Kidney glomerular epithelial cell (primary cell): Measurements from ENCODE around the gene FBN1.
A peak's percentile ranks its signal among the peaks of the same experiment; 100 is the strongest.

Source experiments
- DNase-seq: peaks from one replicate; lab custom pipeline; 2025; lab: John Stamatoyannopoulos, UW

Gene FBN1

GRCh38 chr15:48622237-48622636, 23.3 kb downstream of the FBN1 start:
- DNase-seq: no peak

- no peak for DNase-seq
Observed at GRCh38 chr15:48619446-48619845, 26.1 kb downstream of the FBN1 start.

GRCh38 chr15:48617619-48618018, 27.9 kb downstream of the FBN1 start:
- DNase-seq: no peak

DNA sequence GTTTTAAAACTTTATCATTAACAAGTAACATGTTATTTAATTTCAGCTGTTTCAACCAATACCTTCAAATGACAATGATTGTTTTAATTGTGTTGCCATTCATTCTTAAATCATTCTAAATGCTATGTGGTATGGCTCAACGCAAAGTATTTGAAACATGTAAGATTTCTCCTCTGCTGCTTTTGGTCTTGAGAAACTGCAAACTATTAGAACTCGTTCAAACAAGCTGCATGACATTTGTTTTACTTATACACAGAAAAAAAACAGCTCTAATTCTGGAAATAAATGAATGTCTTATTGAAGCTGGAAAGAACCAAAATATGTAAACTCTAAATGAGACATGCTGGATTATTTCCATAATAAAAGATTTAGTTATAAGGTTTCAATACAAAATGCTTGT, 29.3 kb downstream of the FBN1 start:
- DNase-seq: no peak

- no peak for DNase-seq
Observed at GRCh38 chr15:48614051-48614450, 31.5 kb downstream of the FBN1 start.

DNA sequence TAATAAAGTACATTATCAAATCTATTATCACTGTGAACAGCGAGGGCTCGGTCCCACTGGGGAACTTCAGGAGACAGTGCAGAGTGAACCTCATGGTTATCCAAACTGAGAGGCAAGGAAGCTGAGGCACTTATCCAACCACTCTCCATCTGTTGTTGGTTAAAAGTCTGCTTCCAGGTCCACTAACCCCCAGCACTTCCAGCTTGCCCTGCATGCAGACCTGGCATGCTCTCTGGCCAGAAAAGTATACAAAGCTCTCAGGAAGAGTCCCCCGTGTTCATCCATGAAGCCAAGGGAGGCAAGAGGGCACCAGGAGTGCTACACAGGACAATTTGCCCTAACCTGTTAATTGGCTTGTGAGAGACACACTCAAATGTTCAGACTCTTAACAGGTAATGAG, 36.0 kb downstream of the FBN1 start:
- no peak for DNase-seq

DNA sequence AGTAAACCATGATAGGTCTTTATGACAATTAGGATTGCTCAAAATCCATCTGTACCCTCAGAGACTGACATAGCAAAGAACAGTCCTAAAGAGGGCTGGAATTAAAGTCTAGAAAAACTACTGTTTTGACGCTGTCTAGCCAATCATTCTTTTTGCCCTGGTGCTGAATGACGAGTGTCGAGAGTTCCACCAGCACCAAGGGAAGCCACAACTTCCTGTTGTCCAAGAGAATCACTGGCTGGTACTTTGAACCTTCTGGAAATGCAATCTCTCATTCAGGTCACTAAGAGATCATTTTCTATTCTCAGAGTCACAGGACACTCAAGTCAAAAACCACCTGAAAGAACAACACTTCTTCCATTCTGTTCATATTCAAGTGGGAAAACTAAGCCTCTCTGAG, 37.7 kb downstream of the FBN1 start:
- no peak for DNase-seq

DNA sequence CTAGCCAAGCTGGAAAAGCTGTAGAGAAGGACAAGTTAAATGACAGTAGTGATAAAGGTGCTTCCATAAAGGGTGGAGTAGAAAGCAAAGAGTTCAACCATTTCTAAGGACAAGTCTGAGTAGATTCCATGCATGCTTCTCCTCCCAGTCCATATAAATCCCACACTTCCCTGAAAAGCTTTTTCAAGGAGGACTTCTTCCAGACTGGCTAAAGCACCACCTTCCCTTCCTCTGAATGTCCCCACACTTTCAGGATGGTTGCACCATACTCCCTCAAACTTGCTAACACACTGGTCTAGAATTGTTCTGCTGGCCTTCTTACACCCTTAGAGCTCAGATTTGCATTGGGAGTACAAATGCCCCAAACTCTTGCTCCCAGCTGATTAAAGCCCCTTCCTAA, 40.9 kb downstream of the FBN1 start:
- DNase-seq: no peak

- no peak for DNase-seq
Observed at GRCh38 chr15:48603922-48604321, 41.6 kb downstream of the FBN1 start.

GRCh38 chr15:48603123-48603500, 42.4 kb downstream of the FBN1 start:
- DNase-seq: no peak

DNA sequence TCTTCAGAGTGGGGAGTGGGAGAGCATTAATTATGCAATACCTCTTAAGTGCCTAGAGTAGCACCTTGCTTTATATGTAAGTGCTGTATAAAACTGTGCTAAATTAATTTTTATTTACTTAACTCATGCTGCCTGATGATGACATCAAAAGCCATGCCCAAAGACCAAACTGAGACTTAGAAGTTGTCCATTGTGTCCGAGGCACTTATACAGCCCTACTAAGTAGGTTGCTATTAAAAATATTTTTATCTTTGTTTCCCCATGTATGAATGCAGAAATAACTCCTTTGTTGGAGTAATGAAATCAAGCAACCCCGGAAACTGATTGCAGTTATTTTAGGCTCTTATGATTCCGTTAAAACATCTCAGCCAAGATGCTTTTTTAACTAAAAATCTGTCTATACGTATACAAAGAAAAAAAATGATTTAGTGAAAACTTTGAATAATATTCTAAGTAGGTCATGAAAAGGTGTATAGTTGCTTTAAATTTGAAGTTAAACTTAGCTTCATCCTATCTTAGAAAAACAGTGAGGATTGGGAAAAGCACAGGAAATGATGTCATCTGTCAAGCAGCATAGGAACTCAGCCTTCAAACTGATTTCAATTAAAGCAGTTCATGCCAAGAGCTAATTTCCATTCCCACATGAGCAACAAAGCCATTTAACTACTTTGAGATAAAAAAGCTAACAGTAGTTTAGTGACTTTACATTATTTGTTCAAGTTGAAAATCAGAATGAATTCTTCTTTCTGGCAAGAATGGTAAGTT, 43.0 kb downstream of the FBN1 start:
- DNase-seq: peak; percentile 61

GRCh38 chr15:48601095-48601494, 44.4 kb downstream of the FBN1 start:
- DNase-seq: no peak

GRCh38 chr15:48596841-48597240, 48.7 kb downstream of the FBN1 start:
- no peak for DNase-seq

GRCh38 chr15:48596415-48596814, 49.1 kb downstream of the FBN1 start:
- DNase-seq: no peak

DNA sequence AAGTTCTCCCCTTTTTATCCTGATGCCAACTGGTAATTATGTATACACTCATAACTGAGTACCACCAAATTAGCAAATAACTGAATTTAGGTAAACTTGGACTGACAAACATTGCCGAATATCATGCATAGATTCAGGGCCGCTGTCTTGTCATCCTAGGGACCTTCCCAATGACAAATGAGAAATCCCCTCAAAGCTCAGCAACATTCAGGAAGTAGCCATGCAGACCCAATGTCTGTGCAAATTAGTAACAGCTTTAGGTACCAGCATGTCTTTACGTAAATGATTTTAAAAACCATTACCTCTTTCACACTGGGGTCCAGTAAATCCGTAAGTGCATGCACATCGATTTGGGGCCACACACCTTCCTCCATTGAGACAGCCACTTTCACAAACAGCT, 49.5 kb downstream of the FBN1 start:
- no peak for DNase-seq

DNA sequence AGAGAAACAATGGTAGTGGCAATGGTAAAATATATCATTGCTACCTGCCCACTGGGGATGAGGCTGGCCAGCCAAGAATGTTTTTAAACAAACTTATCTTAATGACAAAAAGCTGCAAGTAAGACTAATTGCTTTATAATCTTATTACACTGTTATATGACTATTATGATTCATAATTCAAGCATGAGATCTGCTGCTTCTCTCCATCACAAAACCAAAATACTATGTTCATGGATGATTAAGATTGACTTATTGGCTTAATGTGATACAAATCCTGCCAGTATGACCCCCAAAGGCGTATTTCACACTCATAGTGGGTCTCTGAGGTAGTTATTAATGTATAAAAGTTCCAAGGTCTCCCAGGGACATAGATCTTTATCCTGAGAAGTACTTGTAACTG, 52.6 kb downstream of the FBN1 start:
- DNase-seq: no peak

DNA sequence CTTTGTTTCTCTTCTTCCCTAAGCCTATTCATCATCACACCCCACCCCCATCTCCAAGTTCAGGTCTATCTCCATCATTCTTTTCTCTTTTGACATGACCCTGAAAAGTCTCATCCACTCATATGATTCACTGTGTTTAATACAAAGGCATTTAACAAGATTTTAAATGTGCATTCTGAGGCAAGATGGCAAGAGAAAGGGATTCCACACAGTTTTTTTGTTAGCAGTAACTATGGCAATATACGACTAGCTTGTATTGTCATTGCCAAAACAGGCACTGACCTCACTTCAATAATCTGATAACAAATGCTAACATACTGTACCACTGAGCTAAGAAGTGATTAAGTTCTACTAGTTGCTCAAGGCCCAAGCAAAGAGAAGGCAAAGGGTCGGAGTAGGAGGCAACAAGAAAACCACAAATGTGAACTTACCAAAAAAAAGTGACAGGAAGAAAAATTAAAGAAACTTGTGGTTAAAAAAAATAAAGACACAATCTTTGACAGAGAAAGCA, 53.2 kb downstream of the FBN1 start:
- peak; percentile 79 for DNase-seq

GRCh38 chr15:48590723-48591122, 54.8 kb downstream of the FBN1 start:
- DNase-seq: no peak

GRCh38 chr15:48584812-48585563, 60.5 kb downstream of the FBN1 start:
- DNase-seq: no peak

DNA sequence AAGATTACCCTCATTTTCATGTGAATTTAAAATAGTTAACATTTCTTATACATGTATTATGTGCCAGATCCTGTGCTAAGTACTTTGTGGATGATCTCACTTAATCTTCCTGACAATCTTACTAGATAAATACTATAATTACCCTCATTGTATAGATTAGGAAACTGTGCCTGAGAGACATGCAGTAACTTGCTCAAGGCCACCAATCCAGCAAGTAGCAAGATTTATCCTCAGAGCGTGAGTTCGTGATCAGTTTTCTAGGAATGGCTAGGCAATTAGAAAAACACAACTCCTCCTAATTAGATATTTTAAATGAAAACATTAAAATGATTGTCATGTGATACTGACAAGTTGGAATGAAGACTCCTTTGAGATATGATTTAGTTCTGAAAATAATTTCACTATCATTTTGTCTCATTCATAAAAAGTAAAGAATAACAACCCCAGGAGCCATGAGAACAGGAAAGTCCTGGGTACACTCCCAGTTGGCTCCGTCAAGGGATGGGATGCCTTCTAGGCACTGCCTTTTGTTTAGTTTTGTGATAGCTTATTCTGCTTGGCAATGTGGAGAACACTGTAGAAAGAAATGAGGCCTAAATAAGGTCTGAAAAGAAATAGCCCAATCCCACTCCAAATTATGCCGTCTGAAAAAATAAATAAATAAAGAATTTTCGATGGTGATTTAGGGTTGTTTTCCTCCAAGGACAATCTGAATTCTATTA, 61.3 kb downstream of the FBN1 start:
- no peak for DNase-seq

DNA sequence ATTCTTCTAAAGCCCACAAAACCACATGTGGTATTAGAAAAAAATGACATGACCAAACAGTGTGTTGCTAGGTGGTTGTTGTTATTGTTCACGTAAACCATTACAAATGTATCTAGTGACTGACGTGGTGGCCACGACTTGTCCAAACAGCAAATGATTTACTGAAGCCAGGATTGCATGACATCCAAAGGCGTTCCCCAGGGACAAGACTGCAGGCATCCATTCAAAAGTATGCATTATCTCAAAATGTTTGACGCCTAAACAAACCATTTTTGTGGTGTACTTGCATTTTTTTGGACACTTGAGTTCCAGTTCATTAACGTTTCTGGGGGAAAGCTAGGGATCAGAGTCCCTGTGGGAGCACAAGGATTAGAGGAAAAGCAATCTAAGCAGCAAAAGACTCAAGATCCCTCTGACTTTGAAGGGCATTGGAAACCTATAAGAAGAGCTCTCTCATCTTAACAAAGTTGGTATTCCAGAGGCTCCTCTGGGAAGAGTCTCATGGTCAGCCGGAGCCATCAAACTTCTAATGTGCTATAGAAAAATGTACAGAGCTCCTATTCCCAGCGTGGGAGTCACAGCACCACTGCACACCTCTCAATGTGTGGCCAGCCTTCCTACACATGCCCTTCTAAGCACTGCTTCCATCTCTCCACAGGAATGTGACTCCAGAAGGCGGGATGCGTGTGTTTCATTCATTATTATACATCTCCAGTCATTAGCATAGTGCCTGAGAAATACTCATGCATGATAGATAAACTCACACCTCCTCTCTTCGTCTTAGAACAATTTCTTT, 62.9 kb downstream of the FBN1 start:
- DNase-seq: no peak

DNA sequence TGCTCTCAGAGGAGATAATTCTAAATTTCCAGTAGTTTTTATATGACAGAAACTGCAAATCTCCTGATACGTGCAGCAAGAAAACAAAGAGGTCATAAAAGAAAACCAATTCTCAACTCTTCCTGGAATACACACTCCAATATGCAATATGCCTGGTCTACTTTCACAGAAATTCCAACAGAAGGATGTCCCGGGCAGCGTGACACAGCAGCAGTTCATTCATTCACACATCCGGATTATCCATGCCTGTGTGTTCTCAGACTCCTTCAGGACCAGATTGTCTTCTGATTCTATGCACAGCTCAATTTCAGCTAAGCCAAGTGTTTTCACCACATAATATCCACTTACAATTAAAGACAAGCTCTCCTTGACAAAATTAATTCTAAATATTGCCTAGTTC, 64.3 kb downstream of the FBN1 start:
- no peak for DNase-seq
